ENCODE data around the gene PDPK1.
"Not testable (repeated sequence)": the region's sequence is repeated elsewhere in the genome, so short reads cannot be mapped to it uniquely, and the experiment has no call there.

- TF ChIP-seq CTCF (conservative IDR thresholded peaks at IDR 0.05; ENCODE audit: low read length); EZH2phosphoT487 (IDR thresholded peaks at IDR 0.05; ENCODE audit: borderline replicate concordance): not testable (repeated sequence)
Observed at GRCh38 chr16:2539192-2539844, 1.5 kb downstream of the PDPK1 start.

Data from Loucy (cell line).